GM12892 (cell line): ENCODE results near the gene KNDC1.
"Not testable (repeated sequence)": the region's sequence is repeated elsewhere in the genome, so short reads cannot be mapped to it uniquely, and the experiment has no call there.

ENCODE experiments used
- POLR2A ChIP-seq: IDR thresholded peaks from 2 replicates; pipeline ENCODE4 v1.6.1; 2011; ENCODE audit warnings: low read depth, low read length, control low read depth
- TAF1 ChIP-seq: IDR thresholded peaks from 2 replicates; pipeline ENCODE4 v1.6.1; 2011; ENCODE audit warnings: low read depth, mild to moderate bottlenecking, control low read depth, low read length, borderline replicate concordance

- TF ChIP-seq TAF1, POLR2A: not testable (repeated sequence)
These were observed 22.4 kb upstream of the KNDC1 start for GRCh38 chr10:133137486-133138145.
